ENCODE data around the gene MYBPC2.

The MYBPC2 gene

DNA sequence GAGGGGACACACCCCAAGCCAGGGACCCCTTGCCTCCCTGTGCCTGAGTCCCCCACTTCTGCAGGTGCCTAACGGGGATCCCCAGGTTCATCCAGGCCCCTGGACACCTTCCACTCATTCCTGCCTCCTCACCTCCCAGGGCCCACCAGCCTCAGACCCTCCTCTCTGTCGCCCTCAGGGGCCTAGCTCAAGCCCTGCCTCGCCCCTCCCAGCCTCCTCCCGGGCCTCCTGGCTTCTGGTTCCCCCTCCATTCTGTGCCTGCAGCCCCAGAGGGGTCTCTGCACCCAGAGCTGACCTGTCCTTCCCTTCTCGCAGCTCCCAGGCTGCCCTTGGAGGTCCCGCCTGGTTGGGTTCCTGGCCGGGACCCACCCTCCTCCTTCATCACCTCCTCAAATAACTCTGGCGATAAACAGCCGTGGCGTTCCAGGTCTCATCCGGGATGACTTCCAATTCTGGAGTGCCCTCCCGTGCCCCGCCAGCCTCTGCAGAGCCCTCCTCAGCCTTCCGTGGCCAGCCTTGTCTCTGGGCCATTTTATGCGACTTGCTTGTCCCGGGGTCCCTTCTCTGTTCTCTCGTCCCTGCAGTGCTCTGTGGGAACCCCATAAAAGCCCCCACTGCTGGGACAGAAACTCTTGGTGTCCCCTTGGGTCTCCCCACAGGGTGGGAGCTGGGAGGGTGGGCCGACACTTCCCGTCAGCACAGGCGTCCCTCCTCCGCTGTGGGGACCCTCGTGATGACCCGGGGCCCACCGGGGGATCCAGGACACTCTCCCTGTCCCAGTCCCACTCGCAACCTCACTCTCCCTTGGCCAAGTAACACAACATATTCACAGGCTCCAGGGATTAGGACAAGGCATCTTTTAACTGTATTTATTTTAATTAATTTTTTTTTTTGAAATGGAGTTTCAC, 69.1 kb downstream of the MYBPC2 start:
- H3K4me1 Mint-ChIP-seq (ENCODE audit: low read depth in 2 of 2): no peaks in the 10 kb centered on the region
- no peak overlapping the region for H3K27ac Mint-ChIP-seq
- ATAC-seq (replicated peaks): no peak
- DNase-seq: no peak
- H3K27me3 Mint-ChIP-seq: no peaks in the 10 kb centered on the region
- no peak overlapping the region for H3K4me3 Mint-ChIP-seq
- H3K36me3 Mint-ChIP-seq (ENCODE audit: insufficient read depth): no peaks in the 10 kb centered on the region
- no peaks in the 10 kb centered on the region for H3K9me3 Mint-ChIP-seq

- Mint-ChIP-seq H3K9me3 (no peaks in the 10 kb centered on the region), H3K27ac (peak overlapping the region in 1 of 2 donors; percentile 44), H3K27me3 (no peaks in the 10 kb centered on the region), H3K36me3 (ENCODE audit: insufficient read depth) (peaks cover 4% of the 10 kb centered on the region), H3K4me1 (ENCODE audit: low read depth in 2 of 2) (peaks cover 8% of the 10 kb centered on the region in 2 donors), H3K4me3 (no peak overlapping the region)
- ATAC-seq (replicated peaks) (no peak), DNase-seq (no peak)
Measured at GRCh38 chr19:50505856-50506611, 73.3 kb downstream of the MYBPC2 start.

DNA sequence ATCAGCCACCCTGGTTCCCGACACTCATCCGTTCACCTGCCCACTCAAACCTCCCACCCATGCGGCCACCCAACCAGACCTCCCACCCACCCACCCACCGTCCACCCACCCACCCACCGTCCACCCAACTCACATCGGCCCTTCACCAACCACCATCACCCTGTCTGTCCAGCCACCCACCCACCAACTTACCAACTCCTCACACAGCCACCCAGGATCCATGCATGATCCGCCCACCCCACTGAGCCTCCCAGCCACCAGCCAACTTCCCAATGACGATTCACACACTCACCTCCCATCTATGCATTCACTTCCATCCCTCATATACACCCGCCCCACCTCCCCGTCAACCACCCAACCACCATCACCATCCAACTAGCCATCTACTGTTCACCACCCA, 74.0 kb downstream of the MYBPC2 start:
- DNase-seq (no peak), ATAC-seq (replicated peaks) (no peak)
- Mint-ChIP-seq H3K9me3 (peaks cover 0 to 2% of the 10 kb centered on the region in 2 donors), H3K27ac (no peak overlapping the region), H3K36me3 (ENCODE audit: insufficient read depth) (peaks cover 10% of the 10 kb centered on the region), H3K27me3 (no peaks in the 10 kb centered on the region), H3K4me1 (ENCODE audit: low read depth in 2 of 2) (peaks cover 11 to 13% of the 10 kb centered on the region in 2 donors), H3K4me3 (no peak overlapping the region)

- DNase-seq: no peak
- Mint-ChIP-seq H3K9me3 (peaks cover 0 to 2% of the 10 kb centered on the region in 2 donors), H3K27ac (no peak overlapping the region), H3K27me3 (no peaks in the 10 kb centered on the region), H3K4me3 (no peak overlapping the region), H3K36me3 (ENCODE audit: insufficient read depth) (peaks cover 12% of the 10 kb centered on the region), H3K4me1 (ENCODE audit: low read depth in 2 of 2) (peaks cover 11 to 16% of the 10 kb centered on the region in 2 donors)
- no peak for ATAC-seq (replicated peaks)
Measured at GRCh38 chr19:50507376-50507775, 74.7 kb downstream of the MYBPC2 start.

DNA sequence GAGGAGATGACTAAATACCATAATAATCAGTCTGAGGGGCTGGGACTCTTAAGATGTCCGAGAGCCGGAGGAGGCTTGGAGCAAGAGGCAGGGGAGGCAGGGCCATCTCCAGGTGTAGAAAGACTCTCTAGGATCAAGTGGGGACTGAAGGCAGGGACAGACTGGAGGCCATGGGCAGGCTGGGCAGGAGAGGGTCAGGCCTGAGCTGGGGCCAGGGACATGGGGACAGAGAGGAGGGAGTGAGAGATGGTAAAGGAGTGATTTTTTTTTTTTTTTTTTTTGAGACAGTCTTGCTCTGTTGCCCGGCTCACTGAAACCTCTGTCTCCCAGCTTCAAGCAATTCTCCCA, 76.1 kb downstream of the MYBPC2 start:
- H3K27ac Mint-ChIP-seq: peak overlapping the region; percentile 80

GRCh38 chr19:50509366-50509765, 76.7 kb downstream of the MYBPC2 start:
- peaks cover 14% of the 10 kb centered on the region for H3K36me3 Mint-ChIP-seq (ENCODE audit: insufficient read depth)
- peak overlapping the region; percentile 80 for H3K27ac Mint-ChIP-seq
- ATAC-seq (replicated peaks) (no peak), DNase-seq (no peak)
- H3K4me1 Mint-ChIP-seq (ENCODE audit: low read depth in 2 of 2): peaks cover 13 to 16% of the 10 kb centered on the region in 2 donors
- peak overlapping the region; percentile 32 to 75 for H3K4me3 Mint-ChIP-seq
- peaks cover 0 to 2% of the 10 kb centered on the region in 2 donors for H3K9me3 Mint-ChIP-seq
- H3K27me3 Mint-ChIP-seq: peaks cover 0 to 3% of the 10 kb centered on the region in 2 donors

More for the DNA sequence above, 76.1 kb downstream of the MYBPC2 start:
- Mint-ChIP-seq H3K4me1 (ENCODE audit: low read depth in 2 of 2) (peaks cover 11 to 16% of the 10 kb centered on the region in 2 donors), H3K27me3 (no peaks in the 10 kb centered on the region), H3K4me3 (no peak overlapping the region), H3K9me3 (peaks cover 0 to 2% of the 10 kb centered on the region in 2 donors), H3K36me3 (ENCODE audit: insufficient read depth) (peaks cover 12% of the 10 kb centered on the region)
- ATAC-seq (replicated peaks) (no peak), DNase-seq (no peak)

- peak overlapping the region; percentile 75 to 82 for H3K4me3 Mint-ChIP-seq
- H3K27ac Mint-ChIP-seq: peak overlapping the region; percentile 92 to 97
- H3K4me1 Mint-ChIP-seq (ENCODE audit: low read depth in 2 of 2): peaks cover 13 to 16% of the 10 kb centered on the region in 2 donors
- peaks cover 16% of the 10 kb centered on the region for H3K36me3 Mint-ChIP-seq (ENCODE audit: insufficient read depth)
- H3K9me3 Mint-ChIP-seq: peaks cover 0 to 2% of the 10 kb centered on the region in 2 donors
- ATAC-seq (replicated peaks) (no peak), DNase-seq (no peak)
- H3K27me3 Mint-ChIP-seq: peaks cover 0 to 7% of the 10 kb centered on the region in 2 donors
Measured at GRCh38 chr19:50510121-50510670, 77.5 kb downstream of the MYBPC2 start.

DNA sequence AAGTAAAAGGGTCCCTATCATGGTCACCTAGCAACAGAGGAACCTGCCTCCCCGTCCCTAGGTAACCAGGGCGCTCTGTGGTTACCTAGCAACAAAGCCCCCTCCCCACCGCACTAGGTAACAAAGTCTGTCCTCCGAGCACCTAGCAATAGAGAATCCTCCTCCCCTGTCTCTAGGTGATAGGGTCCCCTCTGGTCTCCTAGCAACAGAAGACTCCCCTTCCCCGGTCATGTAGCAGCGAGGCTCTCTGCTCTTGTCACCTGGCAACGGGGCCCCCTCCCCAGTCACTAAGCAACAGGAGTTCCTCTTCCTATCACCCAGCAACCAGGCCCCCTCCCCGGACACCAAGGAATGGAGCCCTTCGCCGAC, 78.0 kb downstream of the MYBPC2 start:
- H3K4me1 Mint-ChIP-seq (ENCODE audit: low read depth in 2 of 2): peaks cover 13 to 16% of the 10 kb centered on the region in 2 donors
- H3K36me3 Mint-ChIP-seq (ENCODE audit: insufficient read depth): peaks cover 16% of the 10 kb centered on the region
- DNase-seq: peak in 2 of 3 experiments; percentile 18 to 21
- H3K27me3 Mint-ChIP-seq: peaks cover 0 to 7% of the 10 kb centered on the region in 2 donors
- peaks cover 0 to 2% of the 10 kb centered on the region in 2 donors for H3K9me3 Mint-ChIP-seq
- H3K27ac Mint-ChIP-seq: peak overlapping the region; percentile 92 to 97
- peak; percentile 3 for ATAC-seq (replicated peaks)
- peak overlapping the region; percentile 75 to 82 for H3K4me3 Mint-ChIP-seq

GRCh38 chr19:50511069-50511822, 78.6 kb downstream of the MYBPC2 start, which contains the start of gene JOSD2:
TSS of gene JOSD2 (minus strand) at chr19:50511191. CDS start at chr19:50510431, 760 bp downstream.
- Mint-ChIP-seq H3K4me3 (peak within 1 kb of the TSS; percentile 75 to 82), H3K27me3 (peaks cover 0 to 7% of the 10 kb centered on the region in 2 donors), H3K36me3 (ENCODE audit: insufficient read depth) (peaks cover 18% of the 10 kb centered on the region), H3K9me3 (peaks cover 0 to 2% of the 10 kb centered on the region in 2 donors), H3K27ac (peak within 1 kb of the TSS; percentile 92 to 97), H3K4me1 (ENCODE audit: low read depth in 2 of 2) (peaks cover 13 to 16% of the 10 kb centered on the region in 2 donors)
- peak; percentile 90 for ATAC-seq (replicated peaks)
- peak; percentile 93 to 95 (median 94) for DNase-seq

GRCh38 chr19:50512112-50512998, 79.7 kb downstream of the MYBPC2 start:
- DNase-seq (no peak), ATAC-seq (replicated peaks) (no peak)
- Mint-ChIP-seq H3K9me3 (peaks cover 0 to 2% of the 10 kb centered on the region in 2 donors), H3K4me3 (peak overlapping the region; percentile 75 to 82), H3K36me3 (ENCODE audit: insufficient read depth) (peaks cover 19% of the 10 kb centered on the region), H3K27ac (peak overlapping the region; percentile 92 to 97), H3K4me1 (ENCODE audit: low read depth in 2 of 2) (peaks cover 13 to 16% of the 10 kb centered on the region in 2 donors), H3K27me3 (peaks cover 0 to 7% of the 10 kb centered on the region in 2 donors)

GRCh38 chr19:50512999-50513745, 80.5 kb downstream of the MYBPC2 start:
- peaks cover 0 to 2% of the 10 kb centered on the region in 2 donors for H3K9me3 Mint-ChIP-seq
- peak overlapping the region; percentile 41 to 92 for H3K27ac Mint-ChIP-seq
- DNase-seq (no peak), ATAC-seq (replicated peaks) (no peak)
- H3K4me3 Mint-ChIP-seq: peak overlapping the region in 1 of 2 donors; percentile 75
- H3K4me1 Mint-ChIP-seq (ENCODE audit: low read depth in 2 of 2): peaks cover 13 to 16% of the 10 kb centered on the region in 2 donors
- peaks cover 0 to 7% of the 10 kb centered on the region in 2 donors for H3K27me3 Mint-ChIP-seq
- peaks cover 19% of the 10 kb centered on the region for H3K36me3 Mint-ChIP-seq (ENCODE audit: insufficient read depth)
